ENCODE data around the gene PSENEN. TPM values are rescaled to one million over a fixed set of nuclear protein-coding genes. Genes with fewer than 3 reads are reported as not detected.

The PSENEN gene
- total RNA-seq, 4 donors from 2014 or later, result 8.3 to 48.2 (median 40.6) TPM

GRCh38 chr19:35724560-35724959 lies 20.9 kb upstream of the PSENEN start:
- H3K9me3 ChIP-seq, result no peaks in the 10 kb centered on the region
- H3K36me3 ChIP-seq, result peaks cover 0 to 98% (median 4%) of the 10 kb centered on the region in 3 donors
- DNase-seq, result no peak
- H3K27me3 ChIP-seq, result no peaks in the 10 kb centered on the region
- TF ChIP-seq CTCF (IDR thresholded peaks at IDR 0.05), result no peak
- no peak overlapping the region for H3K4me3 ChIP-seq
- H3K4me1 ChIP-seq, result peaks cover 0 to 5% (median 0%) of the 10 kb centered on the region in 4 donors
- H3K27ac ChIP-seq, result no peak overlapping the region

DNA sequence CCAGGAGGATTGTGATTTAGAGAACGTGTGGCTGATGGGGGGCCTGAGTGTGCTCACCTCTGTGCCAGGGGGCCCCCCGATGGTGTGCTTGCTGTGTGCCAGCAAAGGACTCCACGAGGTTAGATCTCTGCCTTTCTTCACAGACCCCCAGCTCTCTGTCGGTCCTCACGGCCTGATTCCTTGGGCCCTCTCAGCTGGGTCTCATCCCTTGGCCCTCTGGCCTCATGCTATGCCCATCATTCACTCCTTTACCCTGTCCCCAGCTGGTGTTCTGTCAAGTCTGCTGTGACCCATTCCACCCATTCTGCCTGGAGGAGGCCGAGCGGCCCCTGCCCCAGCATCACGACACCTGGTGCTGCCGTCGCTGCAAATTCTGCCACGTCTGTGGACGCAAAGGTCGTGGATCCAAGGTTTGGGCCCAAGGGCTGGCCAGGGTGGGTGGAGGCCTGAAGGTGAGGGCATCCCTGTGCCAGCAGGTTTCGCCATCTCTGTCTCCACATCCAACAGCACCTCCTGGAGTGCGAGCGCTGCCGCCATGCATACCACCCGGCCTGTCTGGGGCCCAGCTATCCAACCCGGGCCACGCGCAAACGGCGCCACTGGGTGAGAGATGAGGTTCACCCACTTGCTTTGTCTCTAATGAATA lies 20.1 kb upstream of the PSENEN start:
- Histone ChIP-seq H3K36me3 (peaks cover 0 to 98% (median 4%) of the 10 kb centered on the region in 3 donors), H3K27me3 (no peaks in the 10 kb centered on the region), H3K9me3 (no peaks in the 10 kb centered on the region), H3K4me3 (no peak overlapping the region), H3K27ac (no peak overlapping the region), H3K4me1 (no peaks in the 10 kb centered on the region)
- no peak for TF ChIP-seq POLR2A (IDR thresholded peaks at IDR 0.05)
- TF ChIP-seq CTCF (IDR thresholded peaks at IDR 0.05), result no peak
- DNase-seq, result no peak

DNA sequence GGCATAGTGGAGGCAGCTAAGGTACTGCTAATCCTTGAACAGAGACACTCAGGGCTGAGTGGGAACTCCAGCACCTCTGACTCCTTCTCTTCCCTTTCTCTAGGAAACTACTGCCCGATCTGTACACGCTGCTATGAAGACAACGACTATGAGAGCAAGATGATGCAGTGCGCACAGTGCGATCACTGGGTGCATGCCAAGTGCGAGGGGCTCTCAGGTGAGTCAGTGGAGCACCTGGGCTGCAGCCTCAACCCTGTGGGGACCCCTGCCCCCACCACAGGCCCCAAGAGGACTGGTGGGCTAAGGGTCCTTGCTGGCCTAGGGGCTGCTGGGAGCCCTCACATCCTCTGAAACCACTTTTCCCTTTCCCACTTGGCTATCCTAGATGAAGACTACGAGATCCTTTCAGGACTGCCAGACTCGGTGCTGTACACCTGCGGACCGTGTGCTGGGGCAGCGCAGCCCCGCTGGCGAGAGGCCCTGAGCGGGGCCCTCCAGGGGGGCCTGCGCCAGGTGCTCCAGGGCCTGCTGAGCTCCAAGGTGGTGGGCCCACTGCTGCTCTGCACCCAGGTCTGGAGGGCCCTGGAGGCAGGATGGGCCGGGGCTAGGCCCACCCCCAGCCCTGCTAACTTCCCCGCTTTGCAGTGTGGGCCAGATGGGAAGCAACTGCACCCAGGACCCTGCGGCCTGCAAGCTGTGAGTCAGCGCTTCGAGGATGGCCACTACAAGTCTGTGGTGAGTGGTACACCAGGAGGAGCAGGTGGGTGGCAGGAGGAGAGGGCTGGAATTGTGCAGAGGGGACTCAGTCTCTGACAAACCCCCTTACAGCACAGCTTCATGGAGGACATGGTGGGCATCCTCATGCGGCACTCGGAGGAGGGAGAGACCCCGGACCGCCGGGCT lies 18.1 kb upstream of the PSENEN start:
- DNase-seq, result no peak
- Histone ChIP-seq H3K27ac (no peak overlapping the region), H3K36me3 (peaks cover 0 to 100% (median 4%) of the 10 kb centered on the region in 3 donors), H3K27me3 (no peaks in the 10 kb centered on the region), H3K4me1 (no peaks in the 10 kb centered on the region), H3K4me3 (no peak overlapping the region), H3K9me3 (no peaks in the 10 kb centered on the region)
- TF ChIP-seq POLR2A (IDR thresholded peaks at IDR 0.05) (no peak), CTCF (IDR thresholded peaks at IDR 0.05) (no peak)

GRCh38 chr19:35727956-35728706 lies 17.3 kb upstream of the PSENEN start:
- H3K27ac ChIP-seq, result no peak overlapping the region
- no peaks in the 10 kb centered on the region for H3K9me3 ChIP-seq
- no peak overlapping the region for H3K4me3 ChIP-seq
- H3K4me1 ChIP-seq, result no peaks in the 10 kb centered on the region
- H3K27me3 ChIP-seq, result no peaks in the 10 kb centered on the region
- peaks cover 0 to 100% (median 4%) of the 10 kb centered on the region in 3 donors for H3K36me3 ChIP-seq
- no peak for DNase-seq
- no peak for TF ChIP-seq POLR2A (IDR thresholded peaks at IDR 0.05)
- no peak for TF ChIP-seq CTCF (IDR thresholded peaks at IDR 0.05)

- TF ChIP-seq POLR2A (IDR thresholded peaks at IDR 0.05) (no peak), CTCF (IDR thresholded peaks at IDR 0.05) (no peak)
- no peak overlapping the region for H3K27ac ChIP-seq
- no peaks in the 10 kb centered on the region for H3K9me3 ChIP-seq
- no peaks in the 10 kb centered on the region for H3K4me1 ChIP-seq
- no peak for DNase-seq
- no peak overlapping the region for H3K4me3 ChIP-seq
- no peaks in the 10 kb centered on the region for H3K27me3 ChIP-seq
- peaks cover 0 to 100% (median 4%) of the 10 kb centered on the region in 3 donors for H3K36me3 ChIP-seq
Observed at GRCh38 chr19:35729021-35729420, 16.4 kb upstream of the PSENEN start.

Measured in Peyer's patch (tissue), 4 donors.